Parathyroid adenoma (tissue), 2 donors: ENCODE results near the gene OSBPL3.

Experiments used
- H2AFZ ChIP-seq: fragments of 300-600 bp; sonication (generic); one replicate; pipeline ENCODE4 v1.7.0; 2017; ENCODE audit warnings: antibody characterized with exemption, mild to moderate bottlenecking
- H3K27ac ChIP-seq: fragments of 300-600 bp; sonication (generic); one replicate; pipeline ENCODE4 v1.7.0; 2017
- H3K27me3 ChIP-seq: fragments of 300-600 bp; sonication (generic); one replicate; pipeline ENCODE4 v1.7.0; 2017; ENCODE audit warnings: low read length; ENCODE audit not compliant: control insufficient read depth, insufficient read depth
- H3K36me3 ChIP-seq: fragments of 300-600 bp; sonication (generic); one replicate; pipeline ENCODE4 v1.7.0; 2017; ENCODE audit warnings: low read length; ENCODE audit not compliant: control insufficient read depth, insufficient read depth
- H3K4me1 ChIP-seq: fragments of 300-600 bp; sonication (generic); one replicate; pipeline ENCODE4 v1.7.0; 2017; ENCODE audit warnings: control low read depth
- H3K4me2 ChIP-seq: fragments of 300-600 bp; sonication (generic); one replicate; pipeline ENCODE4 v1.7.0; 2017; ENCODE audit warnings: low read length
- H3K4me3 ChIP-seq: fragments of 300-600 bp; sonication (generic); one replicate; pipeline ENCODE4 v1.7.0; 2017; ENCODE audit warnings: low read depth, low read length
- H3K79me2 ChIP-seq: fragments of 300-600 bp; sonication (generic); one replicate; pipeline ENCODE4 v1.7.0; 2017; ENCODE audit warnings: control low read depth
- H3K9ac ChIP-seq: fragments of 300-600 bp; sonication (generic); one replicate; pipeline ENCODE4 v1.7.0; 2017; ENCODE audit warnings: mild to moderate bottlenecking
- H3K9me3 ChIP-seq: fragments of 300-600 bp; sonication (generic); one replicate; pipeline ENCODE4 v1.7.0; 2017; ENCODE audit warnings: low read length; ENCODE audit not compliant: control insufficient read depth
- CTCF ChIP-seq: fragments of 300-600 bp; sonication (generic); IDR thresholded peaks from one replicate; pipeline ENCODE4 v1.7.0; 2017; ENCODE audit warnings: antibody characterized with exemption, mild to moderate bottlenecking
- donor health status: primary hyperparathyroidism.

OSBPL3 gene

GRCh38 chr7:24857623-24858022 lies 122.4 kb downstream of the OSBPL3 start:
- no peaks in the 10 kb centered on the region for H3K9me3 ChIP-seq
- TF ChIP-seq CTCF = no peak

GRCh38 chr7:24854866-24855265 lies 125.1 kb downstream of the OSBPL3 start:
- TF ChIP-seq CTCF = no peak
- Histone ChIP-seq H3K4me1 (no peaks in the 10 kb centered on the region), H3K27me3 (no peaks in the 10 kb centered on the region), H3K27ac (no peak overlapping the region), H3K9ac (no peak overlapping the region), H3K4me3 (no peak overlapping the region), H2AFZ (no peak overlapping the region), H3K9me3 (no peaks in the 10 kb centered on the region), H3K4me2 (no peak overlapping the region), H3K79me2 (no peaks in the 10 kb centered on the region), H3K36me3 (no peaks in the 10 kb centered on the region)

More at GRCh38 chr7:24857623-24858022, 122.4 kb downstream of the OSBPL3 start:
- Histone ChIP-seq H3K4me3 (no peak overlapping the region), H3K27ac (no peak overlapping the region), H3K27me3 (no peaks in the 10 kb centered on the region), H3K4me2 (no peak overlapping the region), H3K4me1 (no peaks in the 10 kb centered on the region), H3K36me3 (no peaks in the 10 kb centered on the region), H2AFZ (no peak overlapping the region), H3K79me2 (no peaks in the 10 kb centered on the region), H3K9ac (no peak overlapping the region)

- Histone ChIP-seq H3K9me3 (no peaks in the 10 kb centered on the region), H3K4me2 (no peak overlapping the region), H3K27ac (no peak overlapping the region), H3K4me3 (no peak overlapping the region), H3K9ac (no peak overlapping the region), H3K36me3 (no peaks in the 10 kb centered on the region), H3K79me2 (no peaks in the 10 kb centered on the region), H3K27me3 (no peaks in the 10 kb centered on the region), H3K4me1 (no peaks in the 10 kb centered on the region), H2AFZ (no peak overlapping the region)
- no peak for TF ChIP-seq CTCF
These were observed 128.2 kb downstream of the OSBPL3 start for GRCh38 chr7:24851786-24852185.

- Histone ChIP-seq H3K27ac (no peak overlapping the region), H2AFZ (no peak overlapping the region), H3K36me3 (no peaks in the 10 kb centered on the region), H3K4me2 (no peak overlapping the region), H3K27me3 (no peaks in the 10 kb centered on the region), H3K9ac (no peak overlapping the region), H3K4me1 (no peaks in the 10 kb centered on the region), H3K9me3 (no peaks in the 10 kb centered on the region), H3K79me2 (no peaks in the 10 kb centered on the region), H3K4me3 (no peak overlapping the region)
- no peak for TF ChIP-seq CTCF
These were observed 131.1 kb downstream of the OSBPL3 start for GRCh38 chr7:24848878-24849277.

GRCh38 chr7:24847754-24848153 lies 132.2 kb downstream of the OSBPL3 start:
- no peaks in the 10 kb centered on the region for H3K9me3 ChIP-seq
- no peak overlapping the region for H3K9ac ChIP-seq
- no peaks in the 10 kb centered on the region for H3K79me2 ChIP-seq
- H3K4me1 ChIP-seq = no peaks in the 10 kb centered on the region
- H3K4me2 ChIP-seq = no peak overlapping the region
- H3K4me3 ChIP-seq = no peak overlapping the region
- H3K36me3 ChIP-seq = no peaks in the 10 kb centered on the region
- H2AFZ ChIP-seq = no peak overlapping the region
- H3K27me3 ChIP-seq = no peaks in the 10 kb centered on the region
- no peak for TF ChIP-seq CTCF
- H3K27ac ChIP-seq = no peak overlapping the region
